ENCODE results near the gene RERE.

Gene RERE

GRCh38 chr1:8370046-8370881, 447.2 kb downstream of the RERE start:
- no peak for DNase-seq

- no peak for DNase-seq
Measured at GRCh38 chr1:8368956-8369639, 448.3 kb downstream of the RERE start.

GRCh38 chr1:8367571-8368194, 449.8 kb downstream of the RERE start:
- DNase-seq: no peak

- DNase-seq: no peak
Measured at GRCh38 chr1:8365661-8366362, 451.6 kb downstream of the RERE start.

- no peak for DNase-seq
Measured at GRCh38 chr1:8364528-8365442, 452.7 kb downstream of the RERE start.

GRCh38 chr1:8363767-8364301, 453.6 kb downstream of the RERE start:
- no peak for DNase-seq

- DNase-seq: no peak
Measured at GRCh38 chr1:8363186-8363766, 454.2 kb downstream of the RERE start.

GRCh38 chr1:8362701-8363101, 454.7 kb downstream of the RERE start:
- DNase-seq: no peak

- no peak for DNase-seq
Measured at GRCh38 chr1:8361198-8361849, 456.1 kb downstream of the RERE start.

- no peak for DNase-seq
Measured at GRCh38 chr1:8360493-8361197, 456.8 kb downstream of the RERE start.

GRCh38 chr1:8359617-8360481, 457.6 kb downstream of the RERE start:
- no peak for DNase-seq

GRCh38 chr1:8358897-8359616, 458.4 kb downstream of the RERE start:
- DNase-seq: no peak

GRCh38 chr1:8358241-8358896, 459.1 kb downstream of the RERE start:
- DNase-seq: no peak

- DNase-seq: no peak
Measured at GRCh38 chr1:8357329-8358101, 459.9 kb downstream of the RERE start.

- no peak for DNase-seq
Measured at GRCh38 chr1:8356256-8357209, 460.9 kb downstream of the RERE start.
